D721Med (cell line): ENCODE results near the gene NBPF4.
A peak's percentile ranks its signal among the peaks of the same experiment; 100 is the strongest.
"Not testable (repeated sequence)": the region's sequence is repeated elsewhere in the genome, so short reads cannot be mapped to it uniquely, and the experiment has no call there.

Experiments
- DNase-seq: peaks from one replicate; pipeline ENCODE4 v3.0.0; 2011; ENCODE audit warnings: low spot score; ENCODE audit not compliant: insufficient read length
- FAIRE-seq: peaks from 2 replicates; lab custom pipeline; 2011; peaks lifted over from hg19 to GRCh38; lab: Jason Lieb, UNC
- CTCF ChIP-seq: IDR thresholded peaks from 2 replicates; pipeline ENCODE4 v1.5.1; 2012; ENCODE audit warnings: mild to moderate bottlenecking, control low read depth; ENCODE audit not compliant: insufficient read depth; ENCODE audit errors: missing control alignments

The NBPF4 gene

GRCh38 chr1:108216028-108216890, 27.6 kb downstream of the NBPF4 start:
- FAIRE-seq, DNase-seq: not testable (repeated sequence)

- TF ChIP-seq CTCF, result peak; percentile 67
- not testable (repeated sequence) for DNase-seq, FAIRE-seq
These were observed 29.0 kb downstream of the NBPF4 start for GRCh38 chr1:108214641-108215465.

- no peak for TF ChIP-seq CTCF
- FAIRE-seq (no peak), DNase-seq (no peak)
These were observed 32.9 kb downstream of the NBPF4 start for GRCh38 chr1:108211014-108211413.

- FAIRE-seq (no peak), DNase-seq (no peak)
- no peak for TF ChIP-seq CTCF
These were observed 34.3 kb downstream of the NBPF4 start for GRCh38 chr1:108209456-108210108.

GRCh38 chr1:108208724-108209446, 35.0 kb downstream of the NBPF4 start:
- no peak for DNase-seq
- TF ChIP-seq CTCF, result no peak
- FAIRE-seq, result no peak

GRCh38 chr1:108203582-108203981, 40.3 kb downstream of the NBPF4 start:
- DNase-seq, FAIRE-seq: not testable (repeated sequence)

GRCh38 chr1:108201687-108202086, 42.2 kb downstream of the NBPF4 start:
- TF ChIP-seq CTCF, result no peak
- DNase-seq (no peak), FAIRE-seq (no peak)
